A549 (cell line): ENCODE data around the gene UGT1A7. TPM values are rescaled to one million over a fixed set of nuclear protein-coding genes. Genes with fewer than 3 reads are reported as not detected.
A peak's percentile ranks its signal among the peaks of the same experiment; 100 is the strongest.

Experiments used
- ATAC-seq, 2 experiments: fragments of 200-7000 bp in 1 of 2; fragments of >200 bp in 1 of 2; cut with Nextera tagmentation in 1 of 2; cut with Tn5 transposase in 1 of 2; 3 replicates each; pipeline versions ENCODE4 v1.8.0 to v1.9.1; 2018 to 2020; ENCODE audit warnings: mild to moderate bottlenecking in 1 of 2, moderate library complexity in 1 of 2
- CTCF ChIA-PET: fragments of 300-600 bp; sonication (Branson Sonifier 250); formaldehyde crosslinking; extraction: SDS; loops from one replicate; lab custom pipeline; 2021; ENCODE audit warnings: antibody characterized with exemption, inconsistent platforms; lab: Yijun Ruan, JAX
- POLR2A ChIA-PET: fragments of 350-600 bp; formaldehyde crosslinking; extraction: SDS; loops from one replicate; lab custom pipeline; 2021; ENCODE audit warnings: antibody characterized with exemption, inconsistent platforms; lab: Yijun Ruan, JAX
- DNase-seq, 2 experiments: peaks; one replicate each; pipeline versions ENCODE4 v3.0.0 to v3.0.0-alpha.2; 2011 to 2016; ENCODE audit warnings: low read depth in 1 of 2, low spot score in 1 of 2
- FAIRE-seq: peaks from 2 replicates; lab custom pipeline; 2011; peaks lifted over from hg19 to GRCh38; lab: Jason Lieb, UNC
- H3K27ac ChIP-seq, 2 experiments: fragments of >200 bp; sonication (Bioruptor Twin); formaldehyde crosslinking; 3 replicates each; pipeline ENCODE4 v1.5.1; 2016 to 2017
- H3K4me1 ChIP-seq: fragments of >200 bp; sonication (Bioruptor Twin); formaldehyde crosslinking; 3 replicates; pipeline ENCODE4 v1.6.1; 2016
- H3K4me2 ChIP-seq: fragments of >200 bp; sonication (Bioruptor Twin); formaldehyde crosslinking; 3 replicates; pipeline ENCODE4 v1.6.1; 2016
- H3K4me3 ChIP-seq: fragments of >200 bp; sonication (Bioruptor Twin); formaldehyde crosslinking; 3 replicates; pipeline ENCODE4 v1.5.1; 2016
- H3K9me3 ChIP-seq: fragments of >200 bp; sonication (Bioruptor Twin); formaldehyde crosslinking; 3 replicates; pipeline ENCODE4 v1.6.1; 2016
- BCL3 ChIP-seq: fragments of >200 bp; sonication (Bioruptor Twin); formaldehyde crosslinking; IDR thresholded peaks from 3 replicates; pipeline ENCODE4 v1.6.1; 2016
- CBX2 ChIP-seq: fragments of 200-600 bp; sonication (generic); IDR thresholded peaks from 2 replicates; pipeline ENCODE4 v1.6.1; 2016; ENCODE audit warnings: low read depth, mild to moderate bottlenecking, borderline replicate concordance
- EHMT2 ChIP-seq: fragments of 200-600 bp; sonication (generic); IDR thresholded peaks from 2 replicates; pipeline ENCODE4 v1.6.1; 2016; ENCODE audit warnings: antibody characterized with exemption, low read depth, mild to moderate bottlenecking, moderate library complexity
- ESRRA ChIP-seq: fragments of 150-350 bp; IDR thresholded peaks from 2 replicates; pipeline ENCODE4 v1.6.1; 2014; ENCODE audit warnings: mild to moderate bottlenecking, low read length, borderline replicate concordance
- FOXS1 ChIP-seq: fragments of 250-450 bp; sonication (Bioruptor Pico); IDR thresholded peaks from 2 replicates; pipeline ENCODE4 v1.5.0; 2020; ENCODE audit warnings: mild to moderate bottlenecking, moderate library complexity
- GATA3 ChIP-seq: IDR thresholded peaks from 2 replicates; pipeline ENCODE4 v1.6.1; 2012; ENCODE audit warnings: borderline replicate concordance
- HMGXB4 ChIP-seq: fragments of 250-450 bp; sonication (Bioruptor Pico); IDR thresholded peaks from 2 replicates; pipeline ENCODE4 v1.5.0; 2021; ENCODE audit warnings: mild to moderate bottlenecking, moderate library complexity, borderline replicate concordance
- HOXA7 ChIP-seq: fragments of 250-450 bp; sonication (Bioruptor Pico); IDR thresholded peaks from 2 replicates; pipeline ENCODE4 v1.5.0; 2020; ENCODE audit warnings: mild to moderate bottlenecking, moderate library complexity
- HOXB5 ChIP-seq: fragments of 250-450 bp; sonication (Bioruptor Pico); IDR thresholded peaks from 2 replicates; pipeline ENCODE4 v1.5.0; 2020; ENCODE audit warnings: mild to moderate bottlenecking, moderate library complexity
- JUN ChIP-seq, 2 experiments: fragments of >200 bp; sonication (Bioruptor Twin); formaldehyde crosslinking; IDR thresholded peaks; 2 replicates in 1 of 2; 3 replicates in 1 of 2; pipeline ENCODE4 v1.6.1; 2016 to 2017
- JUNB ChIP-seq: fragments of >200 bp; sonication (Bioruptor Twin); formaldehyde crosslinking; IDR thresholded peaks from 2 replicates; pipeline ENCODE4 v1.6.1; 2016
- KDM5A ChIP-seq: fragments of 200-600 bp; sonication (generic); IDR thresholded peaks from 2 replicates; pipeline ENCODE4 v1.6.1; 2016; ENCODE audit warnings: antibody characterized with exemption, mild to moderate bottlenecking
- MAFK ChIP-seq: fragments of 450-650 bp; IDR thresholded peaks from 2 replicates; pipeline ENCODE4 v1.6.1; 2014; ENCODE audit not compliant: partially characterized antibody
- MAZ ChIP-seq: fragments of 150-350 bp; IDR thresholded peaks from 2 replicates; pipeline ENCODE4 v1.6.1; 2014; ENCODE audit warnings: antibody characterized with exemption, low read depth, low read length, borderline replicate concordance
- NFE2L2 ChIP-seq: fragments of 150-350 bp; conservative IDR thresholded peaks from 2 replicates; pipeline ENCODE4 v1.6.1; 2014; ENCODE audit warnings: low read length
- PHF8 ChIP-seq: fragments of 200-600 bp; sonication (generic); IDR thresholded peaks from 2 replicates; pipeline ENCODE4 v1.6.1; 2016; ENCODE audit warnings: low read depth, mild to moderate bottlenecking, antibody characterized with exemption, moderate library complexity, borderline replicate concordance
- POLR2AphosphoS2 ChIP-seq: conservative IDR thresholded peaks from 2 replicates; pipeline ENCODE4 v1.6.1; 2012; ENCODE audit warnings: low read length, improper control_type of control experiment, inconsistent platforms
- RAD21 ChIP-seq, 2 experiments: fragments of >200 bp in 1 of 2; sonication (Bioruptor Twin) in 1 of 2; formaldehyde crosslinking in 1 of 2; IDR thresholded peaks in 1 of 2; conservative IDR thresholded peaks in 1 of 2; 2 replicates in 1 of 2; 3 replicates in 1 of 2; pipeline ENCODE4 v1.6.1; 2012 to 2018; ENCODE audit warnings: inconsistent platforms in 1 of 2
- RARB ChIP-seq: fragments of 250-450 bp; sonication (Bioruptor Pico); IDR thresholded peaks from 2 replicates; pipeline ENCODE4 v1.8.0; 2021; ENCODE audit warnings: mild to moderate bottlenecking, moderate library complexity
- RCOR1 ChIP-seq: fragments of 150-350 bp; IDR thresholded peaks from 2 replicates; pipeline ENCODE4 v1.6.1; 2014; ENCODE audit warnings: antibody characterized with exemption, low read length, low read depth
- SMC3 ChIP-seq: fragments of >200 bp; sonication (Bioruptor Twin); formaldehyde crosslinking; IDR thresholded peaks from 3 replicates; pipeline ENCODE4 v1.6.1; 2018; ENCODE audit warnings: inconsistent platforms
- SREBF2 ChIP-seq: fragments of 450-650 bp; IDR thresholded peaks from 2 replicates; pipeline ENCODE4 v1.6.1; 2014; ENCODE audit warnings: mild to moderate bottlenecking, moderate library complexity
- TFCP2L1 ChIP-seq: fragments of 250-450 bp; sonication (Bioruptor Pico); IDR thresholded peaks from 2 replicates; pipeline ENCODE4 v1.5.0; 2021; ENCODE audit warnings: mild to moderate bottlenecking
- ZC3H11A ChIP-seq: fragments of 450-650 bp; IDR thresholded peaks from 2 replicates; pipeline ENCODE4 v1.6.1; 2014; ENCODE audit warnings: antibody characterized with exemption, mild to moderate bottlenecking
- ZNF302 ChIP-seq: fragments of 250-450 bp; sonication (Bioruptor Pico); IDR thresholded peaks from 2 replicates; pipeline ENCODE4 v1.9.0; 2021; ENCODE audit warnings: inconsistent platforms, mild to moderate bottlenecking, moderate library complexity
- ZSCAN20 ChIP-seq: fragments of 250-450 bp; sonication (Bioruptor Pico); IDR thresholded peaks from 2 replicates; pipeline ENCODE4 v1.8.0; 2022; ENCODE audit warnings: mild to moderate bottlenecking, moderate library complexity
- WGBS: methylation state at CpG from one replicate; pipeline ENCODE4 v1.1.6; 2017; ENCODE audit errors: missing lambda C conversion rate; 5-methylcytosine and 5-hydroxymethylcytosine counted together
- polyA plus RNA-seq, 4 experiments: library from polyadenylated mRNA; depleted of rRNA in 3 of 4; stranded (reverse); fragments of >200 nt; fragmentation: RNase III in 1 of 4; extraction: RNeasy Plus Mini Kit Qiagen cat#74134 plus additional on column Dnase treatment in 1 of 4; gene quantifications; 2 replicates in 3 of 4; 3 replicates in 1 of 4; pipeline ENCODE4 v1.2.3, GENCODE V29; 2011 to 2017
- TF ChIP-seq, protein P1 (sequence below): fragments of 200-600 bp; sonication (generic); IDR thresholded peaks from 2 replicates; pipeline ENCODE4 v1.6.1; 2016; ENCODE audit warnings: antibody characterized with exemption, mild to moderate bottlenecking, moderate library complexity

The UGT1A7 gene
- polyA plus RNA-seq, 2 of the 4 experiments (the other 2 are of a cell fraction), result 8.9 to 9.8 TPM

DNA sequence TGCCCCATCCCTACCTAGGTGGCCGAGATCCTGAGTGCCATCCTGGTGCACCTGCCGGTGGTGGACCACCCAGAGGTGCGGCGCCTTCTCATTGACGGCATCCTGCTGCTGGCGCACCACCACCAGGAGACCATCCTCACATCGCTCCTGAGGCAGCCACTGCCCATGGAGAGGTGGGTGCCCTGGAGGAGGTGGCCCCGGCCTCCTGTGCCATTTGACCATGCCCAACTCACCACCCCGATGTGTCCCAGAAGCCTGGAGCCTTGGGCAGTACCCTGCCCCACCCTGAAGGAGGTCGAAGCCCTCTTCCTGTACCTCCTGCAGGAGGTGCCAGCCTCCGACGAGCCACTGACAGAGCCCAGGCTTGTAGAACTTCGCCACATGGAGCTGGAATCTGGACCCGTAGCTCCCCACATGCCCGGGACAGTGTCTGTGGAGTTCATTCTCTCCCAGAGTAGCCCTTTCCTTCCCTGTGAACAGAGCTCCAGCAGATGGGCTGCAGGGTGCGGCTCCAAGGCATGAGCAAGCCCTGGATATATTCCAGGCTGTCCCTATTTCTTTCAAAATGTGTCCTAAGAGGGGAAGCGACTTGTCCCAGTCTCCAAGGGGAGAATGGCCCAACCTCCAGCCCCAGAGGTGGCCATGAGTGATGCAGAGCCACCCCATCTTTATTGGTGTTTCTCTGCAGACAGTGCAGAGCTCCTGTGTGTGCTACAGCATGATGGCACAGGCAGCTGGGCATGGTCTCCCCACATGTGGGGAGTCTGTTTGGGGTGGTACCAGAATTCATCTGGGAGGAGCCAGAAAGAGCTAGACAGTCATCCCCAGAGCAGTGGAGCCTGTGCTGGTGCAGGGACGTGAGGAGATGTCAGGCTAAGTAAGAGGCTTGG, 138.4 kb downstream of the UGT1A7 start:
- FAIRE-seq, result no peak
- Histone ChIP-seq H3K4me3 (no peak overlapping the region), H3K4me1 (peaks cover 36% of the 10 kb centered on the region), H3K27ac (peak overlapping the region; percentile 28 to 81), H3K9me3 (no peaks in the 10 kb centered on the region), H3K4me2 (no peak overlapping the region)
- CTCF ChIA-PET, result interaction anchor here (0.6 to 1.8 kb wide), 3 partner anchors 12 to 51 kb away, joined by 3 to 12 read pairs (median 3); no protein-coding TSS in a partner anchor
- POLR2A ChIA-PET, result interaction anchor here (1.2 kb wide), 1 partner anchor 247 kb away, joined by 11 read pairs; no protein-coding TSS in a partner anchor
- TF ChIP-seq GATA3, result no peak
- TF ChIP-seq CBX2, result no peak
- TF ChIP-seq JUNB, result no peak
- no peak for ATAC-seq
- 92% methylated on average over 16 of the region's 18 CpGs for WGBS
- no peak for DNase-seq

DNA sequence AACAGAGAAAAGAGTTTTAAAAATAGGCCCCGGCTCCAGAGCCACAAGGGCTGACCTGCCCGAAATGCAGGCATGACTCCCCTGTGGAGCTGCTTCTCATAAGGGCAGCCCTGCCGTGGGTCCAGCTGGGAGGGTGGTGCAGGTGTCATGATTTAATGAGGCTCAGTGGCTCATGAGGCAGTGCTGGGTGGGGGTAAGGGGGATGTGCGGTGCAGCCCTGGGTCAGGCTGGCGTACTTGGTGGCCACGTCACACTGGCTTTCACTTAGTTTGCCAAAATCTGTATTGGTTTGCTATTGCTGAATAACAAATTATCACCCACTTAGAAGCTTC, 139.0 kb downstream of the UGT1A7 start:
- H3K27ac ChIP-seq, result peak overlapping the region; percentile 28 to 81; a peak in 3 of 6 replicates
- no peak for TF ChIP-seq KDM5A
- TF ChIP-seq BCL3, result no peak
- TF ChIP-seq PHF8, result no peak
- no peak for TF ChIP-seq MAZ
- TF ChIP-seq HMGXB4, result no peak
- TF ChIP-seq RARB (CRISPR knock-in tag), result no peak
- no peak for TF ChIP-seq MAFK
- TF ChIP-seq SMC3, result no peak
- TF ChIP-seq ESRRA, result no peak
- no peak for TF ChIP-seq CBX2
- TF ChIP-seq RAD21 (conservative IDR thresholded peaks at IDR 0.05 in 1 of 2, IDR thresholded peaks at IDR 0.05 in 1 of 2), result no peak
- TF ChIP-seq ZC3H11A, result no peak
- no peak for TF ChIP-seq JUN (IDR thresholded peaks at IDR 0.05)
- no peak for TF ChIP-seq GATA3
- ATAC-seq (no peak), DNase-seq (no peak), FAIRE-seq (no peak)
- H3K4me1 ChIP-seq, result peaks cover 36% of the 10 kb centered on the region
- no peaks in the 10 kb centered on the region for H3K9me3 ChIP-seq
- CTCF ChIA-PET, result interaction anchor here (0.6 to 1.9 kb wide), 5 partner anchors 12 to 109 kb away, joined by 3 to 12 read pairs (median 3); no protein-coding TSS in a partner anchor
- H3K4me2 ChIP-seq, result no peak overlapping the region
- WGBS, result 83% methylated on average over 4 of the region's 6 CpGs
- POLR2A ChIA-PET, result interaction anchor here (1.2 kb wide), 1 partner anchor 248 kb away, joined by 11 read pairs; no protein-coding TSS in a partner anchor
- H3K4me3 ChIP-seq, result no peak overlapping the region

GRCh38 chr2:233821196-233821595, 139.5 kb downstream of the UGT1A7 start:
- DNase-seq (no peak), FAIRE-seq (no peak), ATAC-seq (no peak)
- Histone ChIP-seq H3K27ac (peak overlapping the region in 1 of 2 experiments; percentile 81; a peak in 3 of 6 replicates), H3K4me3 (no peak overlapping the region), H3K4me2 (no peak overlapping the region), H3K4me1 (peaks cover 33% of the 10 kb centered on the region), H3K9me3 (0 out of 3 replicates have a peak, but pooled peaks cover 1% of the 10 kb centered on the region)
- POLR2A ChIA-PET, result interaction anchor here (1.2 kb wide), 1 partner anchor 248 kb away, joined by 11 read pairs; no protein-coding TSS in a partner anchor
- CTCF ChIA-PET, result interaction anchor here (0.6 to 1.9 kb wide), 5 partner anchors 12 to 110 kb away, joined by 3 to 12 read pairs (median 3); no protein-coding TSS in a partner anchor
- 94% methylated on average over 3 of the region's 3 CpGs for WGBS
- TF ChIP-seq ZNF302 (CRISPR knock-in tag) (no peak), SREBF2 (no peak), NFE2L2 (no peak), FOXS1 (CRISPR knock-in tag) (no peak), TFCP2L1 (CRISPR knock-in tag) (no peak), POLR2AphosphoS2 (no peak), HOXB5 (CRISPR knock-in tag) (no peak), EHMT2 (no peak), ZC3H11A (no peak), RCOR1 (no peak), CBX2 (no peak), HOXA7 (CRISPR knock-in tag) (no peak), ZSCAN20 (CRISPR knock-in tag) (no peak)
- TF ChIP-seq, protein P1, sequence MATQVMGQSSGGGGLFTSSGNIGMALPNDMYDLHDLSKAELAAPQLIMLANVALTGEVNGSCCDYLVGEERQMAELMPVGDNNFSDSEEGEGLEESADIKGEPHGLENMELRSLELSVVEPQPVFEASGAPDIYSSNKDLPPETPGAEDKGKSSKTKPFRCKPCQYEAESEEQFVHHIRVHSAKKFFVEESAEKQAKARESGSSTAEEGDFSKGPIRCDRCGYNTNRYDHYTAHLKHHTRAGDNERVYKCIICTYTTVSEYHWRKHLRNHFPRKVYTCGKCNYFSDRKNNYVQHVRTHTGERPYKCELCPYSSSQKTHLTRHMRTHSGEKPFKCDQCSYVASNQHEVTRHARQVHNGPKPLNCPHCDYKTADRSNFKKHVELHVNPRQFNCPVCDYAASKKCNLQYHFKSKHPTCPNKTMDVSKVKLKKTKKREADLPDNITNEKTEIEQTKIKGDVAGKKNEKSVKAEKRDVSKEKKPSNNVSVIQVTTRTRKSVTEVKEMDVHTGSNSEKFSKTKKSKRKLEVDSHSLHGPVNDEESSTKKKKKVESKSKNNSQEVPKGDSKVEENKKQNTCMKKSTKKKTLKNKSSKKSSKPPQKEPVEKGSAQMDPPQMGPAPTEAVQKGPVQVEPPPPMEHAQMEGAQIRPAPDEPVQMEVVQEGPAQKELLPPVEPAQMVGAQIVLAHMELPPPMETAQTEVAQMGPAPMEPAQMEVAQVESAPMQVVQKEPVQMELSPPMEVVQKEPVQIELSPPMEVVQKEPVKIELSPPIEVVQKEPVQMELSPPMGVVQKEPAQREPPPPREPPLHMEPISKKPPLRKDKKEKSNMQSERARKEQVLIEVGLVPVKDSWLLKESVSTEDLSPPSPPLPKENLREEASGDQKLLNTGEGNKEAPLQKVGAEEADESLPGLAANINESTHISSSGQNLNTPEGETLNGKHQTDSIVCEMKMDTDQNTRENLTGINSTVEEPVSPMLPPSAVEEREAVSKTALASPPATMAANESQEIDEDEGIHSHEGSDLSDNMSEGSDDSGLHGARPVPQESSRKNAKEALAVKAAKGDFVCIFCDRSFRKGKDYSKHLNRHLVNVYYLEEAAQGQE, result no peak
